ENCODE measurements around the gene CNOT2. TPM values are rescaled to one million over a fixed set of nuclear protein-coding genes. Genes with fewer than 3 reads are reported as not detected.

The CNOT2 gene
- total RNA-seq, 1 experiment from 2014 or later, result 82.9 TPM

DNA sequence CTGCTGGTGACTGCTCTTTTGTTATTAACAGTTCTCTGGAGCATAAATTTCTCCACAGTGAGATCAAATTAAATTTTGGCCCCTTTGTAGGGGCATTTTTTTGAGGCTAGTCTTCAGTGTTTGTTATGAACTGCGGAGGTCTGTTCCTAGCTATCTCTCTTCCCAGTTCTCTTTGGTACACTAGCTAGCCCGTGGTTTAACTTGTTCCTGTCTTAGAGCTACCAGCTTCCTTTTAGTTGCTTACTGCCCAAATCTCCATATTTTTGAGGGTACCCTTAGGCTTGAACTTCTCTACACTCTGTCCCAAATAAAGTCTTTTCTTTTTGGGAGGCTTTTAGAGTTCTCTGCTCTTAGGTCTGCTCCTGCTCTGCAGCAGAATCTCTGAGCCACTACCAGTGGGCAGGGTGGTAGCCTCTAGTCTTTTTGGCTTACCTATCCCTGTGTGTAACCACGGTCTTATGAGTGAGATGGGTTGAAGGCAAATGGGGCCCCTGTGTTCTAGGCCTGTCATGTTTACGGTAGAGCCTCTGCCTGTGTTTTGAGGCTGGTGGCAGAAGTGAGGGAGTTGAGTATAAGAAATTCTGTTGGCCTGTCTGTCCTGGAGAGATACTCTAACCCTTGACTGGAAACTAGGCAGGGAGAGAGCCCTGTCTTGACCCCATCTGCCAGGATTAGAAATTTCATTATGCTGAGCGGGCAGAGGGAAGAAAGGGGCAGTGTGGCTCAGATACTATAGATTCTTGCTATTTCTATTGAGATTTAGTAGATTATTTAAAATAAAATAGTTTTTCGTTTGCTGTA, 21.0 kb downstream of the CNOT2 start:
- Mint-ChIP-seq H3K36me3 (ENCODE audit: insufficient read depth in 1 of 3, low read depth in 3 of 3) (peaks cover 0 to 11% (median 4%) of the 10 kb centered on the region in 3 experiments; a peak in 4 of 7 replicates), H3K9me3 (no peaks in the 10 kb centered on the region; a peak in 1 of 5 replicates), H3K4me1 (peaks cover 36 to 40% of the 10 kb centered on the region in 2 experiments), H3K27ac (peak overlapping the region; percentile 47 to 80 (median 70); a peak in 6 of 7 replicates), H3K27me3 (ENCODE audit: low read depth) (no peaks in the 10 kb centered on the region), H3K4me3 (no peak overlapping the region; a peak in 1 of 5 replicates)
- no CpG with 5 or more reads among the region's 6 CpGs for WGBS (ENCODE audit: extremely low coverage, insufficient read length, low lambda C conversion rate)
- Histone ChIP-seq H2BK15ac (ENCODE audit: low read depth, low read length) (no peak overlapping the region), H3T11ph (ENCODE audit: low read length) (no peak overlapping the region), H3K9ac (ENCODE audit: extremely low read depth, insufficient read length, low read length) (no peak overlapping the region), H3K23me2 (ENCODE audit: insufficient read length, low read depth, low read length, poor library complexity, severe bottlenecking) (no peaks in the 10 kb centered on the region), H4K8ac (replicated peaks; ENCODE audit: insufficient read length, low read depth, low read length) (no peak overlapping the region), H3K4me2 (ENCODE audit: insufficient read depth, insufficient read length, low read length) (no peak overlapping the region), H2BK12ac (ENCODE audit: insufficient read length, low read depth, low read length) (no peak overlapping the region), H2AFZ (ENCODE audit: low read length) (no peak overlapping the region), H3K23ac (ENCODE audit: insufficient read length, low read depth, low read length) (no peak overlapping the region), H2AK5ac (ENCODE audit: insufficient read length, low read length) (no peak overlapping the region), H3K56ac (ENCODE audit: insufficient read length, low read depth, low read length) (no peak overlapping the region), H3K9me3 (ENCODE audit: control insufficient read depth, low read depth, low read length) (no peaks in the 10 kb centered on the region), H3K18ac (ENCODE audit: insufficient read length, low read depth, low read length) (no peak overlapping the region), H4K91ac (ENCODE audit: insufficient read length, low read depth, low read length) (no peak overlapping the region), H3K4ac (ENCODE audit: low read depth, low read length) (no peak overlapping the region), H3K79me1 (ENCODE audit: insufficient read depth, low read depth, low read length, poor library complexity, severe bottlenecking) (peaks cover 4% of the 10 kb centered on the region), H2BK120ac (ENCODE audit: low read depth, low read length, poor library complexity, severe bottlenecking) (no peak overlapping the region), H4K5ac (ENCODE audit: insufficient read length, low read depth, low read length) (no peak overlapping the region), H3K14ac (ENCODE audit: insufficient read depth, low read length) (no peak overlapping the region), H3K27ac (ENCODE audit: insufficient read length, low read depth, low read length) (no peak overlapping the region), H2BK5ac (ENCODE audit: insufficient read length, low read length) (no peak overlapping the region), H4K20me1 (ENCODE audit: control insufficient read depth, insufficient read depth, insufficient read length) (no peaks in the 10 kb centered on the region), H3K27me3 (ENCODE audit: insufficient read depth, low read length) (no peaks in the 10 kb centered on the region), H3K4me1 (ENCODE audit: insufficient read depth, low read length) (peaks cover 2% of the 10 kb centered on the region; the same call in 1 of the 2 replicates), H2BK20ac (ENCODE audit: low read depth, low read length, poor library complexity, severe bottlenecking) (no peak overlapping the region), H3K79me2 (ENCODE audit: insufficient read depth, low read length) (peaks cover 37% of the 10 kb centered on the region; the same call in 1 of the 2 replicates)
- no peak for DNase-seq
- TF ChIP-seq, protein P1, sequence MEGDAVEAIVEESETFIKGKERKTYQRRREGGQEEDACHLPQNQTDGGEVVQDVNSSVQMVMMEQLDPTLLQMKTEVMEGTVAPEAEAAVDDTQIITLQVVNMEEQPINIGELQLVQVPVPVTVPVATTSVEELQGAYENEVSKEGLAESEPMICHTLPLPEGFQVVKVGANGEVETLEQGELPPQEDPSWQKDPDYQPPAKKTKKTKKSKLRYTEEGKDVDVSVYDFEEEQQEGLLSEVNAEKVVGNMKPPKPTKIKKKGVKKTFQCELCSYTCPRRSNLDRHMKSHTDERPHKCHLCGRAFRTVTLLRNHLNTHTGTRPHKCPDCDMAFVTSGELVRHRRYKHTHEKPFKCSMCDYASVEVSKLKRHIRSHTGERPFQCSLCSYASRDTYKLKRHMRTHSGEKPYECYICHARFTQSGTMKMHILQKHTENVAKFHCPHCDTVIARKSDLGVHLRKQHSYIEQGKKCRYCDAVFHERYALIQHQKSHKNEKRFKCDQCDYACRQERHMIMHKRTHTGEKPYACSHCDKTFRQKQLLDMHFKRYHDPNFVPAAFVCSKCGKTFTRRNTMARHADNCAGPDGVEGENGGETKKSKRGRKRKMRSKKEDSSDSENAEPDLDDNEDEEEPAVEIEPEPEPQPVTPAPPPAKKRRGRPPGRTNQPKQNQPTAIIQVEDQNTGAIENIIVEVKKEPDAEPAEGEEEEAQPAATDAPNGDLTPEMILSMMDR (conservative IDR thresholded peaks at IDR 0.05), result no peak

Data from H9 (cell line).